Thyroid gland (tissue), 4 donors: ENCODE measurements around the gene SPATA13. TPM values are rescaled to one million over a fixed set of nuclear protein-coding genes. Genes with fewer than 3 reads are reported as not detected.

Experiments used
- DNase-seq, 2 donors: peaks; one replicate each; pipeline ENCODE4 v3.0.0-alpha.2; 2019
- H3K27ac ChIP-seq, 3 donors: fragments of 200-600 bp; sonication (generic); 1 replicate in 2 of 3; 2 replicates in 1 of 3; pipeline ENCODE4 v1.5.1; 2016 to 2019; ENCODE audit warnings: mild to moderate bottlenecking in 1 of 3, moderate library complexity in 1 of 3
- H3K27me3 ChIP-seq: fragments of 200-600 bp; sonication (generic); one replicate; pipeline ENCODE4 v1.5.1; 2019
- H3K36me3 ChIP-seq, 2 donors: fragments of 200-600 bp; sonication (generic); one replicate each; pipeline ENCODE4 v1.5.1; 2016 to 2019
- H3K4me1 ChIP-seq, 2 donors: fragments of 200-600 bp; sonication (generic); one replicate each; pipeline ENCODE4 v1.5.1; 2017 to 2019
- H3K4me3 ChIP-seq, 3 donors: fragments of 200-600 bp; sonication (generic); replicated peaks in 1 of 3; 1 replicate in 2 of 3; 2 replicates in 1 of 3; pipeline ENCODE4 v1.5.1; 2016; ENCODE audit warnings: mild to moderate bottlenecking in 1 of 3
- H3K9me3 ChIP-seq: fragments of 200-600 bp; sonication (generic); one replicate; pipeline ENCODE4 v1.5.1; 2017
- POLR2A ChIP-seq, 2 donors: fragments of 450-650 bp; IDR thresholded peaks; one replicate each; pipeline ENCODE4 v1.6.1; 2017; ENCODE audit warnings: antibody characterized with exemption in 2 of 2, mild to moderate bottlenecking in 2 of 2, moderate library complexity in 1 of 2
- WGBS, 2 donors: methylation state at CpG; one replicate each; pipeline ENCODE4 v1.1.5; 2017; 5-methylcytosine and 5-hydroxymethylcytosine counted together
- intact Hi-C: fragments of 100-400 bp; cut with DNase I; formaldehyde crosslinking; loops from one replicate; pipeline ENCODE4 v1.15.1; 2023
- total RNA-seq, 4 donors: library from RNA; depleted of rRNA; stranded (reverse); fragments of >200 nt; gene quantifications; one replicate each; pipeline ENCODE4 v1.2.3, GENCODE V29; 2016
- TF ChIP-seq, protein P1 (sequence below), 6 experiments: fragments of 200-600 bp in 3 of 6; fragments of 450-650 bp in 3 of 6; sonication (generic) in 3 of 6; IDR thresholded peaks; one replicate each; pipeline ENCODE4 v1.5.1; 2016 to 2019; ENCODE audit warnings: antibody characterized with exemption in 6 of 6, mild to moderate bottlenecking in 2 of 6, inconsistent platforms in 1 of 6, moderate library complexity in 1 of 6

Gene SPATA13
- total RNA-seq, 4 donors from 2014 or later = 43.2 to 95.4 (median 51.1) TPM

DNA sequence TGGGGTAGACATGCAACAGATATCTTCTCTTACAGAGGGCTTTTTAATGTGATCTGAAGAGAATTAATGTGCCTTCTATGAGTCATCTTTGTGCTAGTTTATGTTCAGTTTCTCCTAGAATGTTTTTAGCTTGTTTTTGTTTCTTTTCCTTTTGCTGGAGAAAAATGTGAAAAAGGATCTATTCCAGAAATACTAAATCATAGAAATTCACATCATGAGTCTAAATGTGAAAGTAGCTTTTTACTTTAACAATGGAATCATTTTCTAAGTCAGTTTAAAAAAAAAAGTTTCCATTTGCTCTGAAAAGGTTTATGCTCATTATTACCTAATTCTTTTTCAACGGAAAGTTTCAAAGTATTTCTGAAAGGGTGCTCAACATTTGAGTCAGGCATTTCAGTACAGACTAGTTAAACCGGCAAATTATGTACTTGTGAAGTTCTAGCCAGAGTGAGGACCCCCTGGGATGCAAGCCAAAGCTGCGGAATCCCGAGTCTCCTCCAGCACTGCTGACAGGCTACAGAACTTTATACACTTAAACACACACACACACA lies 72.9 kb downstream of the SPATA13 start:
- intact Hi-C loops = no loop called here
- TF ChIP-seq, protein P1, sequence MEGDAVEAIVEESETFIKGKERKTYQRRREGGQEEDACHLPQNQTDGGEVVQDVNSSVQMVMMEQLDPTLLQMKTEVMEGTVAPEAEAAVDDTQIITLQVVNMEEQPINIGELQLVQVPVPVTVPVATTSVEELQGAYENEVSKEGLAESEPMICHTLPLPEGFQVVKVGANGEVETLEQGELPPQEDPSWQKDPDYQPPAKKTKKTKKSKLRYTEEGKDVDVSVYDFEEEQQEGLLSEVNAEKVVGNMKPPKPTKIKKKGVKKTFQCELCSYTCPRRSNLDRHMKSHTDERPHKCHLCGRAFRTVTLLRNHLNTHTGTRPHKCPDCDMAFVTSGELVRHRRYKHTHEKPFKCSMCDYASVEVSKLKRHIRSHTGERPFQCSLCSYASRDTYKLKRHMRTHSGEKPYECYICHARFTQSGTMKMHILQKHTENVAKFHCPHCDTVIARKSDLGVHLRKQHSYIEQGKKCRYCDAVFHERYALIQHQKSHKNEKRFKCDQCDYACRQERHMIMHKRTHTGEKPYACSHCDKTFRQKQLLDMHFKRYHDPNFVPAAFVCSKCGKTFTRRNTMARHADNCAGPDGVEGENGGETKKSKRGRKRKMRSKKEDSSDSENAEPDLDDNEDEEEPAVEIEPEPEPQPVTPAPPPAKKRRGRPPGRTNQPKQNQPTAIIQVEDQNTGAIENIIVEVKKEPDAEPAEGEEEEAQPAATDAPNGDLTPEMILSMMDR (IDR thresholded peaks at IDR 0.05) = no peak
- TF ChIP-seq POLR2A (IDR thresholded peaks at IDR 0.05) = no peak
- 7 to 15% methylated on average over 4 of the region's 4 CpGs for WGBS, 2 donors
- H3K9me3 ChIP-seq = no peaks in the 10 kb centered on the region
- no peaks in the 10 kb centered on the region for H3K27me3 ChIP-seq
- H3K4me3 ChIP-seq = no peak overlapping the region
- peaks cover 17 to 34% of the 10 kb centered on the region in 2 donors for H3K4me1 ChIP-seq
- no peaks in the 10 kb centered on the region for H3K36me3 ChIP-seq
- H3K27ac ChIP-seq = peak overlapping the region; percentile 29 to 62 (median 45)
- DNase-seq = peak; percentile 90 to 91

DNA sequence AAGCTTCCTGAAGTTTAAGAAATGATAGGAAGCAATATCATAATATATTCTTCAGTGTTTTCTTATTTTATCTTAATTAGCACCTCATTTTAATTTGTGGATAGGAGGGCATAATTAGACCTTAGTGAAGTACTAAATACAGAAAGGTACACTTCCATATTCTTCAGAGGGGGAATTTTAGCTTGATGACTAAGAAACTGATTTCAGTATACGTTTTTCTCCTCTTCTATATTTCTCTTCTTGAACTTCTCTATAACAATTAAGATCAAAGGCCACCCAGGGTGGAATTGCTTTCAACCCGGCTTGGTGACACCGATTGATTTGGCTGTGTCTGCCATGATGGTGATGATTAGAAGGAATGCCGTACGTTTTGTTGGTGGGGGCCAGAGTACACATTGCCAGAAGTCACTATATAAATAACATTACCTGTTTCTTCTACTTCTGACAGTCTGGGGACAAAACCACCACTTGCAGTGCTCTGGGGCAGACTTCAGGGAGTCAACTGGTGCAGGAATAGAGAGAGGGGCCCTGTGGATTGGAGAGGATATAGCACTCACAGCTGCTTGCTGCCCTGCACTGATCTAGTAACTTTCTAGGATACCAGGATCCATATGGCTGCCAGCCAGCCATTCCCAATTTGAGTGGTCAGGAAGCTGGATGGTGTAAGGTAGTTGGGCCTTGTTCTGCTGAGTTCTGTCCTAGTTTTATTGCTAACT lies 73.8 kb downstream of the SPATA13 start:
- TF ChIP-seq, protein P1 (IDR thresholded peaks at IDR 0.05) = no peak
- TF ChIP-seq POLR2A (IDR thresholded peaks at IDR 0.05) = no peak
- H3K27ac ChIP-seq = peak overlapping the region; percentile 29 to 62 (median 45)

DNA sequence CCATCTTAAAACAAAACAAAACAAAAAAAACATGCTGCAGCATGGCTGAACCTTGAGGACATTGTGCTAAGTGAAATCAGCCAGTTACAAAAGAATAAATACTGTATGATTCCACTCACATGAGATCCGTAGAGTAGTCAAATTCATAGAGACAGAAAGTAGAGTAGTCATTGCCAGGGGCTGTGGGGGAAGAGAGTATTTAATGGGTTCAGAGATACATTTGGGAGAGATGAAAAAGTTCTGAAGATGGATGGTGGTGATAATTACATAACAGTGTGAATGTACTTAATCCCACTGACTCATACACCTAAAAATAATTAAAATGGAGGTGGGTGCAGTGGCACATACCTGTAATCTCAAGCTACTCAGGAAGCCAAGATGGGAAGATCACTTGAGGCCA lies 76.8 kb downstream of the SPATA13 start:
- DNase-seq = no peak
- intact Hi-C loops = no loop called here
- TF ChIP-seq, protein P1 (IDR thresholded peaks at IDR 0.05) = no peak
- TF ChIP-seq POLR2A (IDR thresholded peaks at IDR 0.05) = no peak
- peaks cover 17 to 30% of the 10 kb centered on the region in 2 donors for H3K4me1 ChIP-seq
- 81 to 88% methylated on average over 1 of the region's 1 CpG for WGBS, 2 donors
- no peaks in the 10 kb centered on the region for H3K27me3 ChIP-seq
- H3K27ac ChIP-seq = no peak overlapping the region
- no peaks in the 10 kb centered on the region for H3K36me3 ChIP-seq
- no peaks in the 10 kb centered on the region for H3K9me3 ChIP-seq
- no peak overlapping the region for H3K4me3 ChIP-seq

More for the DNA sequence above, 73.8 kb downstream of the SPATA13 start:
- Histone ChIP-seq H3K9me3 (no peaks in the 10 kb centered on the region), H3K4me1 (peaks cover 17 to 34% of the 10 kb centered on the region in 2 donors), H3K27me3 (no peaks in the 10 kb centered on the region), H3K36me3 (no peaks in the 10 kb centered on the region), H3K4me3 (no peak overlapping the region)
- WGBS, 2 donors = 57 to 67% methylated on average over 5 of the region's 5 CpGs
- intact Hi-C loops = no loop called here
- no peak for DNase-seq

DNA sequence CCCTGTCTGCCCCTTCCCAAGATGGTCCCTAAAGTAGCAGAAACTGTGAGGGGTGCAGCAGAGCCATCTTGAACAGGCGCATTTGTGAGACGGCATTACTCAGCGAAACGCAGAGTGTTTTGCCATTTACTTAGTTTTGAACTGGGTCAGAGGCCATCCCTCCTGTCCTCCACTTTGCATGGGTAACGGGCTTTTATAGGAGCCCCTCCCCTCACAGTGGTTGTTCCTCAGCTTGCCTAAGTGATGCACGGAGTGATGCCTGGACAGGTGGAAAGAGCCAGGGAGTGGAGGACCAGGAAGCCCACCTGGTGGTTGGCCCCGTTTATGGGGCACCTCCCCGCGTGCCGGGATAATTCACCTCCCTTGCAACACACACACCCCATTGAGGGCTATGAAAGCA lies 80.8 kb downstream of the SPATA13 start:
- Histone ChIP-seq H3K27ac (no peak overlapping the region), H3K27me3 (no peaks in the 10 kb centered on the region), H3K4me1 (peaks cover 3 to 4% of the 10 kb centered on the region in 2 donors), H3K9me3 (no peaks in the 10 kb centered on the region), H3K4me3 (no peak overlapping the region), H3K36me3 (no peaks in the 10 kb centered on the region)
- WGBS, 2 donors = 93 to 99% methylated on average over 10 of the region's 10 CpGs
- no peak for DNase-seq
- TF ChIP-seq POLR2A (IDR thresholded peaks at IDR 0.05) = no peak
- TF ChIP-seq, protein P1 (IDR thresholded peaks at IDR 0.05) = no peak
- intact Hi-C loops = no loop called here

DNA sequence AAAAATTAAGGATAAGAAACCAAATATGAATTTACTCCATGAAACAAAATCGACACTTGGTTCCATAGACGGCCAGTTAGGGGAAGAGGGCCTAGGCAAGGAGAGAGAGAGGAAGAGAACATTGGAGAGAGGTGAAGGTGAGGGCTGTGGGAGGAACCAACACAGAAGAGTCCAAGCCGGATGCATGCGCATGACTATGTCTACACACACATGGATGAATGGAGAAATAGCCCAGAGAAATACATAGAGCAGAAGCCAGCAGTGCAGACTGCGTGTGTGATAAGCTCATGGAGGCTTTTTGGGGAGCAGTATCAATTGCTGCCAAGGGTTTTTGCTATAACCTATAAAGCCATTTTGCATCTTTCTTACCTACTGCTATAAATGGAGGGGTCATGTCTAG lies 81.6 kb downstream of the SPATA13 start:
- 96 to 98% methylated on average over 5 of the region's 5 CpGs for WGBS, 2 donors
- H3K9me3 ChIP-seq = no peaks in the 10 kb centered on the region
- no peaks in the 10 kb centered on the region for H3K27me3 ChIP-seq
- TF ChIP-seq, protein P1 (IDR thresholded peaks at IDR 0.05) = no peak
- no peak for TF ChIP-seq POLR2A (IDR thresholded peaks at IDR 0.05)
- no peak for DNase-seq
- H3K4me1 ChIP-seq = peaks cover 3 to 4% of the 10 kb centered on the region in 2 donors
- no peak overlapping the region for H3K4me3 ChIP-seq
- intact Hi-C loops = no loop called here
- no peaks in the 10 kb centered on the region for H3K36me3 ChIP-seq
- no peak overlapping the region for H3K27ac ChIP-seq
